Endodermal cell (in vitro differentiated cells): ENCODE data around the gene MAS1. TPM values are rescaled to one million over a fixed set of nuclear protein-coding genes. Genes with fewer than 3 reads are reported as not detected.

ENCODE experiments used
- DNase-seq: peaks from one replicate; pipeline ENCODE4 v3.0.0-alpha.2; 2017
- H3K27ac ChIP-seq: 2 replicates; pipeline ENCODE4 v1.5.1; 2013; ENCODE audit warnings: mild to moderate bottlenecking, low read depth, low read length, moderate library complexity
- H3K27me3 ChIP-seq: 2 replicates; pipeline ENCODE4 v1.6.1; 2013; ENCODE audit warnings: mild to moderate bottlenecking, low read length, moderate library complexity; ENCODE audit not compliant: insufficient read depth, control insufficient read depth, poor library complexity, severe bottlenecking
- H3K36me3 ChIP-seq: 2 replicates; pipeline ENCODE4 v1.7.0; 2013; ENCODE audit warnings: mild to moderate bottlenecking, low read length, moderate library complexity; ENCODE audit not compliant: control insufficient read depth, insufficient read depth
- H3K4me1 ChIP-seq: one replicate; pipeline ENCODE4 v1.7.0; 2013; ENCODE audit warnings: low read length; ENCODE audit not compliant: control insufficient read depth, insufficient read depth
- H3K4me3 ChIP-seq: 2 replicates; pipeline ENCODE4 v1.5.1; 2013; ENCODE audit warnings: mild to moderate bottlenecking, low read length, moderate library complexity
- H3K9ac ChIP-seq: 2 replicates; pipeline ENCODE4 v1.6.1; 2013; ENCODE audit warnings: mild to moderate bottlenecking, low read length, moderate library complexity; ENCODE audit not compliant: poor library complexity, severe bottlenecking; ENCODE audit errors: extremely low read depth
- H3K9me3 ChIP-seq: 2 replicates; pipeline ENCODE4 v1.6.1; 2013; ENCODE audit warnings: mild to moderate bottlenecking, low read length, moderate library complexity; ENCODE audit not compliant: control insufficient read depth
- H3K27ac Mint-ChIP-seq: 2 replicates; pipeline ENCODE4 v1.8.0; 2020; ENCODE audit warnings: mixed read lengths
- H3K27me3 Mint-ChIP-seq: 2 replicates; pipeline ENCODE4 v1.8.0; 2021; ENCODE audit warnings: mild to moderate bottlenecking, mixed read lengths; ENCODE audit not compliant: insufficient read depth
- H3K36me3 Mint-ChIP-seq: 2 replicates; pipeline ENCODE4 v1.8.0; 2020; ENCODE audit warnings: low read depth, mixed read lengths
- H3K4me1 Mint-ChIP-seq: 2 replicates; pipeline ENCODE4 v1.8.0; 2020; ENCODE audit warnings: mixed read lengths
- H3K4me3 Mint-ChIP-seq: 2 replicates; pipeline ENCODE4 v1.8.0; 2020; ENCODE audit warnings: mild to moderate bottlenecking, moderate library complexity, mixed read lengths
- H3K9me3 Mint-ChIP-seq: 2 replicates; pipeline ENCODE4 v1.8.0; 2020; ENCODE audit warnings: mild to moderate bottlenecking, mixed read lengths
- CTCF ChIP-seq: fragments of 200-600 bp; sonication (generic); conservative IDR thresholded peaks from 2 replicates; pipeline ENCODE4 v1.5.0; 2021; ENCODE audit warnings: antibody characterized with exemption, mild to moderate bottlenecking
- WGBS, 2 experiments: methylation state at CpG; one replicate each; pipeline versions ENCODE4 v1.1.5 to v1.1.7; 2013; ENCODE audit warnings: missing lambda C conversion rate in 2 of 2, mixed read lengths in 1 of 2; ENCODE audit not compliant: insufficient coverage in 1 of 2, insufficient read length in 1 of 2; 5-methylcytosine and 5-hydroxymethylcytosine counted together
- total RNA-seq, 2 donors: library from RNA; stranded (reverse); fragmentation: NEBNext Ultra II Directional in 1 of 2; extraction: Animal tissue kit (Norgen Biotek cat#: 25700) in 1 of 2; gene quantifications; 2 replicates in 1 of 2; 3 replicates in 1 of 2; pipeline ENCODE4 v1.2.1, GENCODE V29; 2021

MAS1 gene
- total RNA-seq, 2 donors from 2014 or later: not detected

DNA sequence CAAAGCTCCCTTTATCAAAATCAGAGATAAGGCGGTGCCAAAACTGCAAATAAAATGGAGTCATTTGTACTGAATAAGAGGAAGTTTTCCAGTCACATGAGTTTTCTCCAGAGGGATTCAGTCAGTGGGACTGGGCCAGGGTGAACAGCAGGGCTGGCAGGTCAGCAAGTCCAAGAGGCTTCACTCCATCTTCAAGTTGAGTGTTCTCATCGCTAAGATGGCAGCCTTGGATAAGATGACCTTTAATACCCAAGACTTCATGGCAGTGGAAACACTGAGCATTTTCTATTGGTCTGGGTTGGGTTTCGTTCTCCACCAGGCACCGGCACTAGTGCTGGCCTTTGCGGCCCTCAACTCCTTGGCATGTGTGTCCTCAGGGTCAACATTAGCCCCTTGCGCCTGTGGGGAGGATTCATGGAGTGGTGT is 48.8 kb downstream of the MAS1 start:
- no peak overlapping the region for H3K4me3 Mint-ChIP-seq
- Histone ChIP-seq H3K36me3 (no peaks in the 10 kb centered on the region), H3K27me3 (no peaks in the 10 kb centered on the region), H3K9me3 (peaks cover 20% of the 10 kb centered on the region), H3K9ac (no peak overlapping the region), H3K4me3 (no peak overlapping the region), H3K4me1 (peaks cover 5% of the 10 kb centered on the region), H3K27ac (no peak overlapping the region)
- H3K36me3 Mint-ChIP-seq: peaks cover 2% of the 10 kb centered on the region
- peaks cover 5% of the 10 kb centered on the region for H3K27me3 Mint-ChIP-seq
- H3K27ac Mint-ChIP-seq: no peak overlapping the region
- TF ChIP-seq CTCF: no peak
- no peak for DNase-seq
- WGBS, 2 experiments: 90 to 96% methylated on average over 2 to 6 of the region's 6 CpGs
- H3K9me3 Mint-ChIP-seq: peaks cover 15% of the 10 kb centered on the region
- no peaks in the 10 kb centered on the region for H3K4me1 Mint-ChIP-seq

Other genes starting within 250 kb of the MAS1 start
- gene SOD2, start 197.7 kb upstream of the MAS1 start, total RNA-seq: 10 to 100 TPM; 64.3 to 88.8 TPM
- 100 to 1,000 TPM; 112 to 119 TPM for gene WTAP, start 163.5 kb upstream of the MAS1 start, total RNA-seq
- gene ACAT2, start 128.9 kb upstream of the MAS1 start, total RNA-seq: 100 to 1,000 TPM; 108 to 147 TPM
- 100 to 1,000 TPM; 241 to 246 TPM for gene TCP1, start 101.4 kb upstream of the MAS1 start, total RNA-seq
- 10 to 100 TPM; 46.7 to 56.9 TPM for gene MRPL18, start 100.5 kb upstream of the MAS1 start, total RNA-seq
- gene PNLDC1, start 90.7 kb upstream of the MAS1 start, total RNA-seq: not detected
- gene IGF2R, start 78.1 kb downstream of the MAS1 start, total RNA-seq: 100 to 1,000 TPM; 103 to 130 TPM
- 1 to 10 TPM in 1 of 2 donors, not detected in 1; 1.0 TPM for gene SLC22A1, start 230.8 kb downstream of the MAS1 start, total RNA-seq